Type B pancreatic cell (in vitro differentiated cells): ENCODE measurements around the gene ATP1B1. TPM values are rescaled to one million over a fixed set of nuclear protein-coding genes. Genes with fewer than 3 reads are reported as not detected.

ENCODE experiments used
- DNase-seq: peaks from one replicate; pipeline ENCODE4 v3.0.0; 2021; ENCODE audit warnings: mixed read lengths; ENCODE audit not compliant: unreplicated experiment; ENCODE audit errors: extremely low spot score
- H3K27ac Mint-ChIP-seq: 2 replicates; pipeline ENCODE4 v1.8.0; 2021; ENCODE audit warnings: mild to moderate bottlenecking, mixed read lengths
- H3K27me3 Mint-ChIP-seq: 2 replicates; pipeline ENCODE4 v1.8.0; 2021; ENCODE audit warnings: mixed read lengths
- H3K36me3 Mint-ChIP-seq: 2 replicates; pipeline ENCODE4 v1.8.0; 2021; ENCODE audit warnings: mixed read lengths
- H3K4me1 Mint-ChIP-seq: one replicate; pipeline ENCODE4 v1.8.0; 2021; ENCODE audit warnings: mixed read lengths; ENCODE audit not compliant: unreplicated experiment
- H3K4me3 Mint-ChIP-seq: 2 replicates; pipeline ENCODE4 v1.8.0; 2021; ENCODE audit warnings: mild to moderate bottlenecking, mixed read lengths
- H3K9me3 Mint-ChIP-seq: 2 replicates; pipeline ENCODE4 v1.8.0; 2021; ENCODE audit warnings: mixed read lengths
- CTCF ChIP-seq: fragments of 200-600 bp; sonication (generic); conservative IDR thresholded peaks from 2 replicates; pipeline ENCODE4 v1.5.0; 2021; ENCODE audit warnings: antibody characterized with exemption, mild to moderate bottlenecking
- total RNA-seq: library from RNA; stranded (reverse); gene quantifications from 2 replicates; pipeline ENCODE4 v1.2.1, GENCODE V29; 2021; ENCODE audit warnings: low replicate concordance

The ATP1B1 gene
- total RNA-seq, 1 donor from 2014 or later = 237 TPM

- no peak for TF ChIP-seq CTCF
- peaks cover 8% of the 10 kb centered on the region for H3K9me3 Mint-ChIP-seq
- no peaks in the 10 kb centered on the region for H3K27me3 Mint-ChIP-seq
- no peak overlapping the region for H3K4me3 Mint-ChIP-seq
- peaks cover 4% of the 10 kb centered on the region for H3K4me1 Mint-ChIP-seq
- H3K27ac Mint-ChIP-seq = no peak overlapping the region
- H3K36me3 Mint-ChIP-seq = no peaks in the 10 kb centered on the region
- DNase-seq = no peak
Measured at GRCh38 chr1:169098380-169098779, 8.1 kb upstream of the ATP1B1 start.

- TF ChIP-seq CTCF = no peak
- H3K27me3 Mint-ChIP-seq = no peaks in the 10 kb centered on the region
- no peak for DNase-seq
- H3K27ac Mint-ChIP-seq = no peak overlapping the region
- H3K4me3 Mint-ChIP-seq = no peak overlapping the region
- no peaks in the 10 kb centered on the region for H3K36me3 Mint-ChIP-seq
- peaks cover 8% of the 10 kb centered on the region for H3K9me3 Mint-ChIP-seq
- peaks cover 4% of the 10 kb centered on the region for H3K4me1 Mint-ChIP-seq
Measured at GRCh38 chr1:169099561-169099960, 6.9 kb upstream of the ATP1B1 start.

GRCh38 chr1:169100208-169100607, 6.3 kb upstream of the ATP1B1 start:
- H3K4me3 Mint-ChIP-seq = peak overlapping the region; percentile 34
- TF ChIP-seq CTCF = no peak
- H3K27ac Mint-ChIP-seq = no peak overlapping the region
- no peak for DNase-seq
- no peaks in the 10 kb centered on the region for H3K27me3 Mint-ChIP-seq
- peaks cover 4% of the 10 kb centered on the region for H3K4me1 Mint-ChIP-seq
- no peaks in the 10 kb centered on the region for H3K36me3 Mint-ChIP-seq
- peaks cover 8% of the 10 kb centered on the region for H3K9me3 Mint-ChIP-seq

- no peak overlapping the region for H3K4me3 Mint-ChIP-seq
- no peaks in the 10 kb centered on the region for H3K36me3 Mint-ChIP-seq
- H3K4me1 Mint-ChIP-seq = peaks cover 4% of the 10 kb centered on the region
- peaks cover 8% of the 10 kb centered on the region for H3K9me3 Mint-ChIP-seq
- no peak for DNase-seq
- no peaks in the 10 kb centered on the region for H3K27me3 Mint-ChIP-seq
- TF ChIP-seq CTCF = no peak
- H3K27ac Mint-ChIP-seq = peak overlapping the region; percentile 14
Measured at GRCh38 chr1:169100651-169101088, 5.8 kb upstream of the ATP1B1 start.

- peaks cover 4% of the 10 kb centered on the region for H3K4me1 Mint-ChIP-seq
- no peak overlapping the region for H3K27ac Mint-ChIP-seq
- H3K36me3 Mint-ChIP-seq = no peaks in the 10 kb centered on the region
- H3K4me3 Mint-ChIP-seq = no peak overlapping the region
- peaks cover 4% of the 10 kb centered on the region for H3K9me3 Mint-ChIP-seq
- no peak for DNase-seq
- no peaks in the 10 kb centered on the region for H3K27me3 Mint-ChIP-seq
- TF ChIP-seq CTCF = no peak
Measured at GRCh38 chr1:169102567-169102966, 3.9 kb upstream of the ATP1B1 start.

- H3K9me3 Mint-ChIP-seq = peaks cover 4% of the 10 kb centered on the region
- no peak for TF ChIP-seq CTCF
- no peak overlapping the region for H3K27ac Mint-ChIP-seq
- DNase-seq = no peak
- H3K4me3 Mint-ChIP-seq = no peak overlapping the region
- peaks cover 4% of the 10 kb centered on the region for H3K36me3 Mint-ChIP-seq
- H3K4me1 Mint-ChIP-seq = peaks cover 4% of the 10 kb centered on the region
- H3K27me3 Mint-ChIP-seq = no peaks in the 10 kb centered on the region
Measured at GRCh38 chr1:169103002-169103401, 3.5 kb upstream of the ATP1B1 start.
